Measurements from ENCODE around the gene MED27. TPM values are rescaled to one million over a fixed set of nuclear protein-coding genes. Genes with fewer than 3 reads are reported as not detected.

MED27 gene
- total and polyA plus RNA-seq, 2 of the 4 experiments (the other 2 are of a cell fraction): 50.2 to 63.4 TPM

DNA sequence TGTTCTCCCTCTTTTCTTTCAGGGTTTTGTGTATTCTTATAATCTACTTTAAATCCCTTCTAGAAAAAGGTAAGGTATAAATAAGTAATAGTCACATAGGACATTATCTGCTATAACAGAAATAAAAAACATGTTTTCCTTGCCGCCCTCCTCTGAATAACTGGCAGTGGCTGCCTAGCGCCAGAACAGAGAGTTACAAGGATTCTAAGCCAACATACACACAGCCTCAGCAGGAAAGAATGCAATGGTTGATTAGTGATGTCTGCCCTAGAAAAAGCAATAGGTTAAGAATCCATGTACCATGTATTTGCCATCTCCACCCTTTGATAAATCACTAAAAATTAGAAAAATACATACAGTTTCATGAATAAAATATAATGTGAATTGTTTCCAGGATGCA, 4.9 kb downstream of the MED27 start:
- Histone ChIP-seq H4K91ac (ENCODE audit: insufficient read depth, low read depth, low read length) (no peak overlapping the region), H3K79me1 (ENCODE audit: low read depth in 1 of 2, low read length in 2 of 2) (peaks cover 68 to 85% of the 10 kb centered on the region in 2 experiments), H2AK9ac (replicated peaks; ENCODE audit: low read depth, low read length, poor library complexity) (no peak overlapping the region), H2BK5ac (ENCODE audit: low read depth, low read length, poor library complexity, severe bottlenecking) (no peak overlapping the region), H3K27me3 (ENCODE audit: control insufficient read depth, insufficient read depth, low read length) (no peaks in the 10 kb centered on the region), H3K56ac (ENCODE audit: extremely low read depth, insufficient read depth, low read length) (no peak overlapping the region), H2AK5ac (ENCODE audit: low read depth, low read length) (no peak overlapping the region), H3K4me1 (ENCODE audit: control insufficient read depth, insufficient read depth, low read length) (peaks cover 8% of the 10 kb centered on the region), H2BK15ac (ENCODE audit: low read depth, low read length) (no peak overlapping the region), H3K4ac (ENCODE audit: low read depth, low read length) (no peak overlapping the region), H2BK20ac (ENCODE audit: low read depth, low read length) (no peak overlapping the region), H3K9me3 (ENCODE audit: control insufficient read depth, insufficient read depth, low read length) (no peaks in the 10 kb centered on the region), H4K20me1 (ENCODE audit: insufficient read depth, low read length) (peaks cover 39% of the 10 kb centered on the region), H3K36me3 (ENCODE audit: control insufficient read depth, insufficient read depth, low read length) (peaks cover 14% of the 10 kb centered on the region), H4K8ac (ENCODE audit: low read depth in 2 of 2, low read length in 2 of 2) (no peak overlapping the region), H3K14ac (replicated peaks; ENCODE audit: low read depth, low read length) (no peak overlapping the region), H3K18ac (ENCODE audit: low read depth, low read length) (no peak overlapping the region), H3K27ac (ENCODE audit: insufficient read depth, low read length) (no peak overlapping the region), H3K4me2 (ENCODE audit: low read depth, low read length) (no peak overlapping the region), H3K9ac (ENCODE audit: low read depth, low read length) (no peak overlapping the region), H3K23ac (ENCODE audit: low read depth, low read length) (no peak overlapping the region), H3K4me3 (ENCODE audit: insufficient read depth, low read depth, low read length) (no peak overlapping the region), H3K9me1 (ENCODE audit: insufficient read depth, low read length) (peaks cover 19% of the 10 kb centered on the region), H2BK120ac (ENCODE audit: low read depth, low read length) (no peak overlapping the region), H2AFZ (replicated peaks; ENCODE audit: low read length, poor library complexity) (no peak overlapping the region), H4K5ac (ENCODE audit: low read depth, low read length) (no peak overlapping the region)
- dilution Hi-C loops (cut with HindIII; ENCODE audit: low sequenced_read_pairs, unreplicated experiment): no loop called here
- DNase-seq: peak; percentile 75
- BruUV-seq (replicated peaks): no TSS peak
- peak; percentile 44; the same call in 1 of the 2 replicates for ATAC-seq (ENCODE audit: low read depth)
- intact Hi-C loops (cut with micrococcal nuclease): loop anchor here (5.0 kb wide), 1 partner anchor 187 kb away; no protein-coding TSS in a partner anchor
- WGBS, 2 experiments (ENCODE audit: extremely low coverage in 2 of 2, insufficient read length in 1 of 2): no CpG with 5 or more reads among the region's 2 CpGs
- in situ Hi-C loops (cut with MboI; ENCODE audit: low sequenced_read_pairs): no loop called here
- ChIA-PET POLR2A (ENCODE audit: unreplicated experiment) (no interaction called here), CTCF (no interaction called here)
- no peak for TF ChIP-seq BHLHE40 (IDR thresholded peaks at IDR 0.05; ENCODE audit: low read depth, low read length)
- no peak for TF ChIP-seq POLR2A (IDR thresholded peaks at IDR 0.05; ENCODE audit: low read depth, low read length)
- no peak for TF ChIP-seq RCOR1 (IDR thresholded peaks at IDR 0.05; ENCODE audit: insufficient replicate concordance, low read length)
- TF ChIP-seq, protein P1, sequence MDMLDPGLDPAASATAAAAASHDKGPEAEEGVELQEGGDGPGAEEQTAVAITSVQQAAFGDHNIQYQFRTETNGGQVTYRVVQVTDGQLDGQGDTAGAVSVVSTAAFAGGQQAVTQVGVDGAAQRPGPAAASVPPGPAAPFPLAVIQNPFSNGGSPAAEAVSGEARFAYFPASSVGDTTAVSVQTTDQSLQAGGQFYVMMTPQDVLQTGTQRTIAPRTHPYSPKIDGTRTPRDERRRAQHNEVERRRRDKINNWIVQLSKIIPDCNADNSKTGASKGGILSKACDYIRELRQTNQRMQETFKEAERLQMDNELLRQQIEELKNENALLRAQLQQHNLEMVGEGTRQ (IDR thresholded peaks at IDR 0.05; ENCODE audit: low read depth, low read length): no peak
- TF ChIP-seq FOS (IDR thresholded peaks at IDR 0.05; ENCODE audit: low read depth, low read length): no peak
- TF ChIP-seq CHD1 (IDR thresholded peaks at IDR 0.05; ENCODE audit: low read depth, low read length): no peak
- no peak for TF ChIP-seq CEBPB (IDR thresholded peaks at IDR 0.05; ENCODE audit: low read depth, low read length)
- no peak for TF ChIP-seq MXI1 (IDR thresholded peaks at IDR 0.05; ENCODE audit: borderline replicate concordance, low read depth, low read length)
- TF ChIP-seq, protein P2, sequence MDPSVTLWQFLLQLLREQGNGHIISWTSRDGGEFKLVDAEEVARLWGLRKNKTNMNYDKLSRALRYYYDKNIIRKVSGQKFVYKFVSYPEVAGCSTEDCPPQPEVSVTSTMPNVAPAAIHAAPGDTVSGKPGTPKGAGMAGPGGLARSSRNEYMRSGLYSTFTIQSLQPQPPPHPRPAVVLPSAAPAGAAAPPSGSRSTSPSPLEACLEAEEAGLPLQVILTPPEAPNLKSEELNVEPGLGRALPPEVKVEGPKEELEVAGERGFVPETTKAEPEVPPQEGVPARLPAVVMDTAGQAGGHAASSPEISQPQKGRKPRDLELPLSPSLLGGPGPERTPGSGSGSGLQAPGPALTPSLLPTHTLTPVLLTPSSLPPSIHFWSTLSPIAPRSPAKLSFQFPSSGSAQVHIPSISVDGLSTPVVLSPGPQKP (IDR thresholded peaks at IDR 0.05; ENCODE audit: borderline replicate concordance, low read depth, low read length): no peak
- TF ChIP-seq RAD21 (IDR thresholded peaks at IDR 0.05; ENCODE audit: low read length): no peak
- TF ChIP-seq, protein P3, sequence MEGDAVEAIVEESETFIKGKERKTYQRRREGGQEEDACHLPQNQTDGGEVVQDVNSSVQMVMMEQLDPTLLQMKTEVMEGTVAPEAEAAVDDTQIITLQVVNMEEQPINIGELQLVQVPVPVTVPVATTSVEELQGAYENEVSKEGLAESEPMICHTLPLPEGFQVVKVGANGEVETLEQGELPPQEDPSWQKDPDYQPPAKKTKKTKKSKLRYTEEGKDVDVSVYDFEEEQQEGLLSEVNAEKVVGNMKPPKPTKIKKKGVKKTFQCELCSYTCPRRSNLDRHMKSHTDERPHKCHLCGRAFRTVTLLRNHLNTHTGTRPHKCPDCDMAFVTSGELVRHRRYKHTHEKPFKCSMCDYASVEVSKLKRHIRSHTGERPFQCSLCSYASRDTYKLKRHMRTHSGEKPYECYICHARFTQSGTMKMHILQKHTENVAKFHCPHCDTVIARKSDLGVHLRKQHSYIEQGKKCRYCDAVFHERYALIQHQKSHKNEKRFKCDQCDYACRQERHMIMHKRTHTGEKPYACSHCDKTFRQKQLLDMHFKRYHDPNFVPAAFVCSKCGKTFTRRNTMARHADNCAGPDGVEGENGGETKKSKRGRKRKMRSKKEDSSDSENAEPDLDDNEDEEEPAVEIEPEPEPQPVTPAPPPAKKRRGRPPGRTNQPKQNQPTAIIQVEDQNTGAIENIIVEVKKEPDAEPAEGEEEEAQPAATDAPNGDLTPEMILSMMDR (conservative IDR thresholded peaks at IDR 0.05; ENCODE audit: low read depth, low read length): no peak
